ENCODE data around the gene GRIFIN.
A peak's percentile ranks its signal among the peaks of the same experiment; 100 is the strongest.

The GRIFIN gene

GRCh38 chr7:2438775-2439174, 37.4 kb downstream of the GRIFIN start:
- DNase-seq (ENCODE audit: low read depth), result no peak
- H3K4me3 ChIP-seq (ENCODE audit: low read length), result no peak overlapping the region
- no peak for TF ChIP-seq CTCF (IDR thresholded peaks at IDR 0.05; ENCODE audit: insufficient read depth, low read depth, low read length, missing control alignments)

GRCh38 chr7:2438186-2438585, 38.0 kb downstream of the GRIFIN start:
- TF ChIP-seq CTCF (IDR thresholded peaks at IDR 0.05; ENCODE audit: insufficient read depth, low read depth, low read length, missing control alignments), result no peak
- H3K4me3 ChIP-seq (ENCODE audit: low read length), result no peak overlapping the region
- no peak for DNase-seq (ENCODE audit: low read depth)

GRCh38 chr7:2437537-2438148, 38.6 kb downstream of the GRIFIN start:
- TF ChIP-seq CTCF (IDR thresholded peaks at IDR 0.05; ENCODE audit: insufficient read depth, low read depth, low read length, missing control alignments), result peak; percentile 1
- DNase-seq (ENCODE audit: low read depth), result no peak
- H3K4me3 ChIP-seq (ENCODE audit: low read length), result no peak overlapping the region

GRCh38 chr7:2437136-2437535, 39.1 kb downstream of the GRIFIN start:
- H3K4me3 ChIP-seq (ENCODE audit: low read length), result no peak overlapping the region
- peak; percentile 13 for TF ChIP-seq CTCF (IDR thresholded peaks at IDR 0.05; ENCODE audit: insufficient read depth, low read depth, low read length, missing control alignments)
- DNase-seq (ENCODE audit: low read depth), result peak; percentile 53

GRCh38 chr7:2436341-2437104, 39.7 kb downstream of the GRIFIN start:
- no peak for DNase-seq (ENCODE audit: low read depth)
- TF ChIP-seq CTCF (IDR thresholded peaks at IDR 0.05; ENCODE audit: insufficient read depth, low read depth, low read length, missing control alignments), result no peak
- no peak overlapping the region for H3K4me3 ChIP-seq (ENCODE audit: low read length)

GRCh38 chr7:2435146-2435545, 41.1 kb downstream of the GRIFIN start:
- TF ChIP-seq CTCF (IDR thresholded peaks at IDR 0.05; ENCODE audit: insufficient read depth, low read depth, low read length, missing control alignments), result no peak
- H3K4me3 ChIP-seq (ENCODE audit: low read length), result no peak overlapping the region
- DNase-seq (ENCODE audit: low read depth), result no peak

Measured in epithelial cell of esophagus (primary cell).